Measurements from ENCODE around the gene ARHGEF9. TPM values are rescaled to one million over a fixed set of nuclear protein-coding genes. Genes with fewer than 3 reads are reported as not detected.

The ARHGEF9 gene
- polyA plus RNA-seq, 1 donor from 2014 or later, result 71.9 TPM

DNA sequence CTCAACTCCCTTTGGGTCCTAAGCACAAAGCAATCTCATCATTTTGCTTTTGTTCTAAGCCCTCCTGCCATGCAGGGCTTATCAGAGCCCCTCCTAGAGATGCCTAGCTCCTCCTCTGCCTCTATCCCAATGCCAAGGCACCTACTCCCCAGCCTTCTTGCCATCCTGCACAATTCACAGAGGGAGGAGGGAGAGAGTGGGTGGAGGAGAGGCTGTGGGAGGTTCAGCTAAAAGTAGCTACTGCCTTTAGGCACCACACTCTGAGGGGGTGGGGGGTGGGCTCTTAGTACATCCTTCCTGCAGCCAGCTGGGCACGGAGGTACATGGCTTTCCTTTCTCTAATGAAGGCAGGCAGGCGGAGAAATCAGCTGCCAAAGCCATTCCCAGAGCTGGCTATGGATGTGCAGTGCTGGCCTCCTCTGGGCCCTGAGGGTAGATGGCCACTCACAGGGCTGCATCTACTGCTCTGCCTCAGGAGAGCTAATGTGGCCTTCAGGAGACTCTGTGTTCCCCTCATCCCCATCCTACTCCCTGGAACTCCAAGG is 40.1 kb downstream of the ARHGEF9 start:
- no peaks in the 10 kb centered on the region for H3K9me3 ChIP-seq (ENCODE audit: low read length)
- no peaks in the 10 kb centered on the region for H3K9me2 ChIP-seq (ENCODE audit: insufficient read depth, low read length)
- H3K27me3 ChIP-seq (ENCODE audit: insufficient read depth, low read depth, low read length), result no peaks in the 10 kb centered on the region
- H3K9ac ChIP-seq (ENCODE audit: low read length), result no peak overlapping the region
- H2AFZ ChIP-seq (ENCODE audit: low read depth, low read length), result no peak overlapping the region
- H3K4me2 ChIP-seq (ENCODE audit: low read length), result no peak overlapping the region
- peaks cover 76% of the 10 kb centered on the region for H3K79me2 ChIP-seq (replicated peaks; ENCODE audit: insufficient read depth, low read length)
- H4K20me1 ChIP-seq (ENCODE audit: insufficient read depth), result no peaks in the 10 kb centered on the region
- H3K4me3 ChIP-seq (ENCODE audit: low read length), result no peak overlapping the region
- no peaks in the 10 kb centered on the region for H3F3A ChIP-seq (ENCODE audit: insufficient read depth, low read length, poor library complexity, severe bottlenecking)
- TF ChIP-seq, protein P1, sequence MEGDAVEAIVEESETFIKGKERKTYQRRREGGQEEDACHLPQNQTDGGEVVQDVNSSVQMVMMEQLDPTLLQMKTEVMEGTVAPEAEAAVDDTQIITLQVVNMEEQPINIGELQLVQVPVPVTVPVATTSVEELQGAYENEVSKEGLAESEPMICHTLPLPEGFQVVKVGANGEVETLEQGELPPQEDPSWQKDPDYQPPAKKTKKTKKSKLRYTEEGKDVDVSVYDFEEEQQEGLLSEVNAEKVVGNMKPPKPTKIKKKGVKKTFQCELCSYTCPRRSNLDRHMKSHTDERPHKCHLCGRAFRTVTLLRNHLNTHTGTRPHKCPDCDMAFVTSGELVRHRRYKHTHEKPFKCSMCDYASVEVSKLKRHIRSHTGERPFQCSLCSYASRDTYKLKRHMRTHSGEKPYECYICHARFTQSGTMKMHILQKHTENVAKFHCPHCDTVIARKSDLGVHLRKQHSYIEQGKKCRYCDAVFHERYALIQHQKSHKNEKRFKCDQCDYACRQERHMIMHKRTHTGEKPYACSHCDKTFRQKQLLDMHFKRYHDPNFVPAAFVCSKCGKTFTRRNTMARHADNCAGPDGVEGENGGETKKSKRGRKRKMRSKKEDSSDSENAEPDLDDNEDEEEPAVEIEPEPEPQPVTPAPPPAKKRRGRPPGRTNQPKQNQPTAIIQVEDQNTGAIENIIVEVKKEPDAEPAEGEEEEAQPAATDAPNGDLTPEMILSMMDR (IDR thresholded peaks at IDR 0.05; ENCODE audit: poor library complexity, severe bottlenecking), result no peak
- no peaks in the 10 kb centered on the region for H3K36me3 ChIP-seq (ENCODE audit: insufficient read depth, low read length)
- no peak overlapping the region for H3K27ac ChIP-seq (ENCODE audit: low read length)

DNA sequence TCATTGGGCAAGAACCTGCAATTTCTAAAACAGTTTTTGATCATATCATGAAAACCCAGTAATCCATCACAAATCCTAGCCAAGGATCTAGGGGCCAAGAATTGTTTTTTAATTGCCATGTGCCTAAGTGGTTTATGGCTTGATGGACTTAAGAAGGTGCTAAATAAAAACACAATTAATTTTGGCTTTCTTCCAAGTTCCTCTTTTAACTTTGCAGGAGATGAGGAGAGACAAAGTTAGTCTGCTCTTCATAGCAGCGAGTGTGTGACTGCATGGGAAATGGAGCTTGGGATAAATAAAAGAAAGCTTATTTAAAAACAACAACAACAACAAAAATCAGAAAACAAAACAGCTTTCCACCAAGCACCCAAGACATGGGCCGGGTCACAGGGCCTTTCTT is 41.4 kb downstream of the ARHGEF9 start:
- Histone ChIP-seq H3K27ac (ENCODE audit: low read length) (no peak overlapping the region), H4K20me1 (ENCODE audit: insufficient read depth) (no peaks in the 10 kb centered on the region), H3K9me2 (ENCODE audit: insufficient read depth, low read length) (no peaks in the 10 kb centered on the region), H3K36me3 (ENCODE audit: insufficient read depth, low read length) (no peaks in the 10 kb centered on the region), H3K27me3 (ENCODE audit: insufficient read depth, low read depth, low read length) (no peaks in the 10 kb centered on the region), H3K4me3 (ENCODE audit: low read length) (no peak overlapping the region), H3K9ac (ENCODE audit: low read length) (no peak overlapping the region), H3F3A (ENCODE audit: insufficient read depth, low read length, poor library complexity, severe bottlenecking) (no peaks in the 10 kb centered on the region), H2AFZ (ENCODE audit: low read depth, low read length) (no peak overlapping the region), H3K79me2 (replicated peaks; ENCODE audit: insufficient read depth, low read length) (peaks cover 71% of the 10 kb centered on the region), H3K4me2 (ENCODE audit: low read length) (no peak overlapping the region), H3K9me3 (ENCODE audit: low read length) (no peaks in the 10 kb centered on the region)
- no peak for TF ChIP-seq EP300 (conservative IDR thresholded peaks at IDR 0.05; ENCODE audit: poor library complexity, severe bottlenecking)
- no peak for TF ChIP-seq MXI1 (conservative IDR thresholded peaks at IDR 0.05; ENCODE audit: poor library complexity, severe bottlenecking)
- TF ChIP-seq SMC3 (conservative IDR thresholded peaks at IDR 0.05; ENCODE audit: poor library complexity), result no peak
- TF ChIP-seq RAD21 (conservative IDR thresholded peaks at IDR 0.05), result no peak
- TF ChIP-seq, protein P1 (IDR thresholded peaks at IDR 0.05; ENCODE audit: poor library complexity, severe bottlenecking), result no peak
- TF ChIP-seq TAF1 (IDR thresholded peaks at IDR 0.05; ENCODE audit: low read depth), result no peak
- TF ChIP-seq POLR2AphosphoS5 (IDR thresholded peaks at IDR 0.05), result no peak
- TF ChIP-seq, protein P2, sequence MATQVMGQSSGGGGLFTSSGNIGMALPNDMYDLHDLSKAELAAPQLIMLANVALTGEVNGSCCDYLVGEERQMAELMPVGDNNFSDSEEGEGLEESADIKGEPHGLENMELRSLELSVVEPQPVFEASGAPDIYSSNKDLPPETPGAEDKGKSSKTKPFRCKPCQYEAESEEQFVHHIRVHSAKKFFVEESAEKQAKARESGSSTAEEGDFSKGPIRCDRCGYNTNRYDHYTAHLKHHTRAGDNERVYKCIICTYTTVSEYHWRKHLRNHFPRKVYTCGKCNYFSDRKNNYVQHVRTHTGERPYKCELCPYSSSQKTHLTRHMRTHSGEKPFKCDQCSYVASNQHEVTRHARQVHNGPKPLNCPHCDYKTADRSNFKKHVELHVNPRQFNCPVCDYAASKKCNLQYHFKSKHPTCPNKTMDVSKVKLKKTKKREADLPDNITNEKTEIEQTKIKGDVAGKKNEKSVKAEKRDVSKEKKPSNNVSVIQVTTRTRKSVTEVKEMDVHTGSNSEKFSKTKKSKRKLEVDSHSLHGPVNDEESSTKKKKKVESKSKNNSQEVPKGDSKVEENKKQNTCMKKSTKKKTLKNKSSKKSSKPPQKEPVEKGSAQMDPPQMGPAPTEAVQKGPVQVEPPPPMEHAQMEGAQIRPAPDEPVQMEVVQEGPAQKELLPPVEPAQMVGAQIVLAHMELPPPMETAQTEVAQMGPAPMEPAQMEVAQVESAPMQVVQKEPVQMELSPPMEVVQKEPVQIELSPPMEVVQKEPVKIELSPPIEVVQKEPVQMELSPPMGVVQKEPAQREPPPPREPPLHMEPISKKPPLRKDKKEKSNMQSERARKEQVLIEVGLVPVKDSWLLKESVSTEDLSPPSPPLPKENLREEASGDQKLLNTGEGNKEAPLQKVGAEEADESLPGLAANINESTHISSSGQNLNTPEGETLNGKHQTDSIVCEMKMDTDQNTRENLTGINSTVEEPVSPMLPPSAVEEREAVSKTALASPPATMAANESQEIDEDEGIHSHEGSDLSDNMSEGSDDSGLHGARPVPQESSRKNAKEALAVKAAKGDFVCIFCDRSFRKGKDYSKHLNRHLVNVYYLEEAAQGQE (IDR thresholded peaks at IDR 0.05; ENCODE audit: borderline replicate concordance), result no peak
- TF ChIP-seq EZH2 (IDR thresholded peaks at IDR 0.05; ENCODE audit: borderline replicate concordance, insufficient read depth, low read length, poor library complexity, severe bottlenecking), result no peak

Data from neural cell (in vitro differentiated cells).